GM19452 (cell line): ENCODE results near the gene CDC73.
A peak's percentile ranks its signal among the peaks of the same experiment; 100 is the strongest.
"Not testable (repeated sequence)": the region's sequence is repeated elsewhere in the genome, so short reads cannot be mapped to it uniquely, and the experiment has no call there.

Experiments
- ATAC-seq: cut with Tn5 transposase; IDR thresholded peaks from one replicate; pipeline ENCODE4 v1.9.1; 2021; ENCODE audit not compliant: unreplicated experiment

The CDC73 gene

DNA sequence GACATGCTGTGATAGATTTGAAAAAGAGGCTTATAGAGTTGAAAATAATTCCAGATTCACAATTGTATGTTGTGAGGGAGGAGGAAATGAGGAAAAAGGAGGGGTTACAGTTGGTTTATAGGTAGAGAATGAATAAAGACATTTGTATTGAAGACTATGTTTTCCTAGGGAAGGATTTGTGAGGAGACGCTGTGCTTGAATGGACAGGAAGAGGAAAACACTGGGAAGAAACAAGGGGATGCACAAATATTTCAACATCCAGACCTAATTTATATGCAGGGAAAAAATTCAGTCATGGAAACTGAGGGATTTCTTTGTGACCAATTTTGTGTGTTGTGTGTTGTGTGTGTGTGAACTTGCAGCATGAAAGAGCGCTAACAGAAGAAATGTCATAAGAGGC, 157.1 kb downstream of the CDC73 start:
- ATAC-seq: no peak

DNA sequence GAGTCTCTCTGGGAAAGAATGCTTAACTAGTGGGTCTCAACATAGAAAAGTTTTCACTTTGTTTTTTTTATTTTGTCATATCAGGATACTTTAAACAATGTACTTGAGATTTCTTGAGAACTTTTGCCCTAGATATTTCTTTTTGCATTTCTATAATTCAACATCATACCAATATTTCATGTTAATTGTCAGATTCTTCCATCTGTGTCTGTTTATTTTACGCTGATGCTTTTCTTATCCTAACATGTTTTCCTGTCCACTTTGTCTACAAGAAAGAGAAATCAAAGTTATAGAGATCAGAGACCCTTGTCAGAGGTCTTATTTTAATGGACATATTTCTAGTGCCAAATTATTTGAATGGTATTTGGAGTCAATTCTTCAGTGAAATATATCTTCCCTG, 160.1 kb downstream of the CDC73 start:
- no peak for ATAC-seq

- ATAC-seq: no peak
Observed at GRCh38 chr1:193283016-193283415, 161.2 kb downstream of the CDC73 start.

GRCh38 chr1:193284219-193284618, 162.4 kb downstream of the CDC73 start:
- ATAC-seq: no peak

- no peak for ATAC-seq
Observed at GRCh38 chr1:193285641-193286040, 163.8 kb downstream of the CDC73 start.

DNA sequence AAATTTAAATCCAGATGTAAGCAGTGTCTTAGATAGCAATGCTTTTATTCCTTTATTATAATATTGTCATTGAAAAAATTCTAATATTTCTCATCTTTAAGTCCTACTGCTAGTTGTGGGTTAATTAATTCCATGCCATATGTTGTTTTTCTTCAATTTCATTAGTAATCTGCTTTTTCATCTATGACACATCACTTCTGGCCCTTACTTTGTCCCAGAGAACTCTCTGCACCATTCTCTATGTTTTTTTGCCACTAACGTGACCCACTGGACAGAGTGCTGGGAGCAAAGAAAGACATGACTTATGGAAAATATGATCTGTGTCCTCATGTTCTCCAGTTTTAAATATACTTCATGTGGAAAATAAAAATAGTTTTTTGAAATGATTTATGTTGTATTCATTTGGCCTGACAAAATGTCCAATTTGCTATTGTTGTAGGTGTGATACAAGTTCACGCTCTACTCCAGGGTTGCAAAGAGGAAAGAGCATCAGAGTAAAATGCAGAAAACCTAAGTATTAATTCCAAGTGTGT, 166.8 kb downstream of the CDC73 start:
- ATAC-seq: not testable (repeated sequence)

- ATAC-seq: no peak
Observed at GRCh38 chr1:193293726-193294125, 171.9 kb downstream of the CDC73 start.

GRCh38 chr1:193299038-193299437, 177.2 kb downstream of the CDC73 start:
- ATAC-seq: peak; percentile 53

DNA sequence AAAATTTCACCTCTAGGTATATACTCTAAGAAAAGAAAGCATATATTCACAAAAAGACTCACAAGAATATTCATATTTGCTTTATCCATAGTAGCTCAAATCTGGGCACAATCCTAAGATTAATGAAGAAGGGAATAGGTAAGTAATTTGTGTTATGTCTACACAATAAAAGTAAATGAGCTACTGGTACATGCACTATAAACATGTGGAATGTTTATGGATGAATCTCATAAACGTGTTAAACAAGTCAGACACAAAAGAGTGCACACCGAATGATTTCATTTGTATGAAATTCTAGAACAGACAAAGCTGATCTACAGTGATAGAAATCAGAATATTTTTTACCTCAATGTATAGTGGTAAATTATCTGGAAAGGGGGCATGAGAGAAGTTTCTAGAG, 179.9 kb downstream of the CDC73 start:
- ATAC-seq: no peak

DNA sequence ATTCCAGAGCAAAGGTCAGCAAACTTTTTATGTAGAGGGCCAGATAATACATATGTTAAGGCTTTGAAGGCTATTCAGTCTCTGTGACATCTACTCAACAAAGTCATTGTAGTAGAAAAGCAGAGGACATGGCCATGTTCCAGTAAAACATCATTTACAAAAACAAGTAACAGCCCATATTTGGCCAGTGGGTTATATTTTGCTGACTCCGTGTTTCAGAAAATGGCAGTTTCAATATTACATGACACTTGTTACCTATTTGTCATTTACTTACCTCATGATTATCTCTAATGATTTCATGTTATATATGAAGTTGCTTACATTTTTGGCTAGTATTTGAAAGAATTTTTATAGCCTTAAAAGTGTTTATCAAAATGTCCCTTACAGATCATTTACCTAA, 182.0 kb downstream of the CDC73 start:
- no peak for ATAC-seq
